ENCODE measurements around the gene ZNF107. TPM values are rescaled to one million over a fixed set of nuclear protein-coding genes. Genes with fewer than 3 reads are reported as not detected.

Gene ZNF107
- total RNA-seq, 4 donors from 2014 or later, result 1.8 to 4.9 (median 3.5) TPM

- no peak for ATAC-seq
- 28 to 49% methylated on average over 2 of the region's 2 CpGs for WGBS, 2 donors (ENCODE audit: low coverage in 1 of 2)
- Histone ChIP-seq H3K4me1 (peaks cover 0 to 23% (median 0%) of the 10 kb centered on the region in 3 donors), H3K27me3 (no peaks in the 10 kb centered on the region), H3K36me3 (peaks cover 0 to 19% of the 10 kb centered on the region in 2 donors), H3K4me3 (peak overlapping the region; percentile 62 to 98), H3K9me3 (no peaks in the 10 kb centered on the region), H3K27ac (peak overlapping the region in 3 of 4 donors; percentile 69 to 86 (median 72))
- TF ChIP-seq POLR2AphosphoS5 (IDR thresholded peaks at IDR 0.05), result no peak
- TF ChIP-seq EP300 (IDR thresholded peaks at IDR 0.05), result no peak
- TF ChIP-seq CTCF (IDR thresholded peaks at IDR 0.05), result no peak
- TF ChIP-seq POLR2A (IDR thresholded peaks at IDR 0.05), result no peak
Measured at GRCh38 chr7:64666663-64667050, 724 bp downstream of the ZNF107 start.

GRCh38 chr7:64667311-64667710 is 1.4 kb downstream of the ZNF107 start:
- peaks cover 0 to 22% of the 10 kb centered on the region in 2 donors for H3K36me3 ChIP-seq
- TF ChIP-seq POLR2A (IDR thresholded peaks at IDR 0.05), result no peak
- TF ChIP-seq POLR2AphosphoS5 (IDR thresholded peaks at IDR 0.05), result no peak
- no peak for TF ChIP-seq EP300 (IDR thresholded peaks at IDR 0.05)
- TF ChIP-seq CTCF (IDR thresholded peaks at IDR 0.05), result no peak
- no peaks in the 10 kb centered on the region for H3K9me3 ChIP-seq
- no peak overlapping the region for H3K4me3 ChIP-seq
- H3K27me3 ChIP-seq, result no peaks in the 10 kb centered on the region
- WGBS, 2 donors (ENCODE audit: low coverage in 1 of 2), result 79 to 88% methylated on average over 1 to 2 of the region's 2 CpGs
- no peak overlapping the region for H3K27ac ChIP-seq
- ATAC-seq, result no peak
- peaks cover 0 to 23% (median 0%) of the 10 kb centered on the region in 3 donors for H3K4me1 ChIP-seq

GRCh38 chr7:64672414-64672813 is 6.5 kb downstream of the ZNF107 start:
- Histone ChIP-seq H3K4me3 (no peak overlapping the region), H3K4me1 (peaks cover 0 to 3% (median 0%) of the 10 kb centered on the region in 3 donors), H3K9me3 (no peaks in the 10 kb centered on the region), H3K36me3 (peaks cover 0 to 22% of the 10 kb centered on the region in 2 donors), H3K27ac (no peak overlapping the region), H3K27me3 (no peaks in the 10 kb centered on the region)
- TF ChIP-seq POLR2AphosphoS5 (IDR thresholded peaks at IDR 0.05), result no peak
- no peak for ATAC-seq
- 97 to 100% methylated on average over 5 to 8 of the region's 8 CpGs for WGBS, 2 donors (ENCODE audit: low coverage in 1 of 2)

- Histone ChIP-seq H3K36me3 (peaks cover 0 to 69% of the 10 kb centered on the region in 2 donors), H3K27me3 (no peaks in the 10 kb centered on the region), H3K9me3 (no peaks in the 10 kb centered on the region), H3K4me1 (no peaks in the 10 kb centered on the region), H3K27ac (no peak overlapping the region), H3K4me3 (no peak overlapping the region)
- TF ChIP-seq CTCF (IDR thresholded peaks at IDR 0.05) (no peak), EP300 (IDR thresholded peaks at IDR 0.05) (no peak), POLR2AphosphoS5 (IDR thresholded peaks at IDR 0.05) (no peak), POLR2A (IDR thresholded peaks at IDR 0.05) (no peak)
- WGBS, 2 donors (ENCODE audit: low coverage in 1 of 2), result 95 to 96% methylated on average over 8 to 9 of the region's 9 CpGs
- no peak for ATAC-seq
Measured at GRCh38 chr7:64685091-64685490, 19.2 kb downstream of the ZNF107 start.

- Histone ChIP-seq H3K36me3 (peaks cover 0 to 69% of the 10 kb centered on the region in 2 donors), H3K9me3 (no peaks in the 10 kb centered on the region), H3K4me3 (no peak overlapping the region), H3K4me1 (no peaks in the 10 kb centered on the region), H3K27ac (no peak overlapping the region), H3K27me3 (no peaks in the 10 kb centered on the region)
- WGBS, 2 donors (ENCODE audit: low coverage in 1 of 2), result 84% methylated on average over 3 of the region's 3 CpGs; no CpG with 5 or more reads in 1 of the 2 donors
- TF ChIP-seq EP300 (IDR thresholded peaks at IDR 0.05) (no peak), POLR2A (IDR thresholded peaks at IDR 0.05) (no peak), POLR2AphosphoS5 (IDR thresholded peaks at IDR 0.05) (no peak), CTCF (IDR thresholded peaks at IDR 0.05) (no peak)
- no peak for ATAC-seq
Measured at GRCh38 chr7:64685741-64686140, 19.8 kb downstream of the ZNF107 start.

Data from gastroesophageal sphincter (tissue), 4 donors.